ENCODE measurements around the gene CELF4.

The CELF4 gene

DNA sequence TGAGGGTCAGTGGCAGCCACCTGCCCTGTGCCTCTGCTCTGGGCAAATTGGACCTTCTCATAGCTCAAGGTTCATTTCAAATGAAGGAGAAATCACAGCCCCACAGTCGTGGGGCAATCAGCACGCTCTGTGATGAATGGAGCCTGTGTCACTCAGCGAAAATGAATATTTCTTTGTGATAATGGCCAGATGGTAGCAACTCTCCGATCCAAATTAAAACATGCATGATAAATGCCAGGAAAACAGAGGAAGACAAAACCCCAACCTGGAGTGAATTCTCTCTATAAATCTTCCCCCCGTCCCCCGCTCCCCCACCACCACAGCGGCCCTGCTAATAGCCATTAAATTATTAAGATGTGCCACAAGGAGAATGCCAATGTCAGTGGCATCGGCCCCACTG, 258.4 kb downstream of the CELF4 start:
- no peak for DNase-seq

DNA sequence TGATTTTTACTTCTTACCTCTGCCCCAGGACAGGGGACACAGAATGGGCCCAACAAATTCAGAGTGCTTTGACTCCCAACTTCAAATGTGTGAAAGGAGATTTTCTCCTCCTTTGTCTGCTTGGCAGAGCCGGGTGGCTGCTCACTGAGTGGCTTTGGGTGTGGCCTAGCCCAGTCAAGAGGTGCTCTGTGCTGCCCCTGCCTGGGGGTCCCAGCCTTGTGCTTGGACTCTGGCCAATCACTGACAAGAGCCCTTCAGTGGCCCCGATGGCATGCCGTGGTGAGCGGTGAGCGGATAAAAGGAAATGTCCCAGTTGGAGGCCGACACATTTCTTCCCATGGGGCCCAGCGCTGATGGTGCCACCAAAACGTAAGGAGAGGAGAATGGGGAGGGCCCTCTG, 259.2 kb downstream of the CELF4 start:
- no peak for DNase-seq

DNA sequence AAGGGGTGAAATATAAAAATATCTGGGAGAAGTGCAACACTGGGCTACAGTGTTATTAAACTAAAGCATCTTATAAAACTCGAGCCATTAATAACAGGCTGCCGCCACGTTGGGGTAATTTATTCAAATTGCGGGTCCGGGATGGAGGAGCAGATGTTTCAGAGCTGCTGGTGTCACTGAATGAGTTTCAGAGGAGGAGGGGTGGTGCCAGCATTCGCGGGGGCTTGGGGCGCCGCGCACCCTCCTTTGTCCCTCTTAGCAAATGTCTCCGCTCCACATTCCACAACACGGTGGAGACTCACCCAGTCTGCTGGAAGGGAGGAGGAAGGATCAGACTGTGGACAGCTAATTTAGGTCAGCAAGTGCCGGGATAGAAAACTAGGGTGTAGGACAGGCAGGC, 260.5 kb downstream of the CELF4 start:
- DNase-seq: no peak

DNA sequence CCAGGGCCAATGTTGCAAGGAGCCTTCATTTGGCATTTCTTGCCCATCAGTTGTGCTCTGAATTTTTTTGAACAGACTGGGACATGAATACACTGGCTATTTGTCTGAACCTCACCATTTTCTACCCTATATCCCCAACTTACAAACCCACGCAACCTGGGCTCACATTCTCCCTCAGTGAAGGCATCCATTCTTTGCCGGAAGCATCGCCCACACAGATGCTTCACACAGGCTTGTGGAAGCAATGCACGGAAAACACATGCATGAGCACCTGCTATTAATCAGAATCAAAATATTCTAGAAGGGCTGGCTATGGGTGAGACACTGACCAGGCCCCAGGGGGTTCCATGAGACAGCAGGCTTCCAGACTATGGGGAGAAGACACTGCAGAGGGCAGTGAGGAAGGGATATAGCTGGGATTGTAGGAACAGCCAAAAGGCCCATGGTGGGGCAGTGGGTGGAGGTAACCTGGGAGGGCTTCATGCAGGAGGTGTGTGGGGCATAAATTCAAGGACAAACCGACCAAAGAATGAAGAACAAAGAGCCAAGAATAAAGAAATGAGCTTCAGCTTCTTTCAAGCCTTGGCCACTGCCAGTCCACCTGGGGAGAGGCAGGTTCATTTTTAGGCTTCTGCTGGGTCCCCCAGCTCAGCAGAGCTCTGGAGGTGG, 261.5 kb downstream of the CELF4 start:
- no peak for DNase-seq

DNA sequence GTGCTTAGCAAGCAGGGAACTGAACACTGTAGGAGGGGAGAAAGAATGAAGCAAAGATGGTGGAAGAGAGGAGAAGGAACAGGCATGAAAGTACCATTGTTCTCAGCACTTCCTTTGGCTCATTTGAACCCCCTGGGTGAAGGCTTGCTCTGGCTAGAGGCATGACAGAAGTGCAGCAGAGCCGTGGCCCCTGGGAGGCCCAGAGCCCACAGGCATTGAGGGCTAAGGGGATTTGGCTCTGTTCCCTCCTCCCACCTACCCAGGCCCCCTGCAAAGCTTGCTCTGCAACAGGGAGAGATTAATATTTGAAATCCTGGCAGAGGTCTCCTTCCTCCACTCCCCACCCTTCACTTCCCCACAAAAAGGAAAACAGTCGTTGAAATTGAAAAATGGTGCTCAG, 262.6 kb downstream of the CELF4 start:
- no peak for DNase-seq

DNA sequence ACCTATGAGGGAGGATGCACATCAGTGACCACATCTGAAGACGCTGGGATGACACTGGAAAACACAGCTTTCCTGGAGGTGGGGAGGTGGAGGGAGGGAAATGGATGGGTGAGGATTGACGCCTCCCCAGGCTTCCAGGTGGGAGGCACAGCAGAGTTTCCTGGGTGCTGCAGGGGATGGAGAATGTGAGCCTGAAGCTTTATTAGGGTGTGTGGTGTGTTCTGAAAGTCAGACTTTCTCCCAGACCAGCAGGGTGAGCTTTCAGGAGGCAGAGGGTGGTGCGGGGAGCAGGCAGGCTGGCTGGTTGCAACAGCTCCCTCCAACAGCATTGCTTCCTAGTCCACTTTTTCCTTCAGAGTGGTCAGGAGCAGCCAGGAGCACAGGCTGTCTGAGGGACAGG, 263.1 kb downstream of the CELF4 start:
- DNase-seq: no peak

DNA sequence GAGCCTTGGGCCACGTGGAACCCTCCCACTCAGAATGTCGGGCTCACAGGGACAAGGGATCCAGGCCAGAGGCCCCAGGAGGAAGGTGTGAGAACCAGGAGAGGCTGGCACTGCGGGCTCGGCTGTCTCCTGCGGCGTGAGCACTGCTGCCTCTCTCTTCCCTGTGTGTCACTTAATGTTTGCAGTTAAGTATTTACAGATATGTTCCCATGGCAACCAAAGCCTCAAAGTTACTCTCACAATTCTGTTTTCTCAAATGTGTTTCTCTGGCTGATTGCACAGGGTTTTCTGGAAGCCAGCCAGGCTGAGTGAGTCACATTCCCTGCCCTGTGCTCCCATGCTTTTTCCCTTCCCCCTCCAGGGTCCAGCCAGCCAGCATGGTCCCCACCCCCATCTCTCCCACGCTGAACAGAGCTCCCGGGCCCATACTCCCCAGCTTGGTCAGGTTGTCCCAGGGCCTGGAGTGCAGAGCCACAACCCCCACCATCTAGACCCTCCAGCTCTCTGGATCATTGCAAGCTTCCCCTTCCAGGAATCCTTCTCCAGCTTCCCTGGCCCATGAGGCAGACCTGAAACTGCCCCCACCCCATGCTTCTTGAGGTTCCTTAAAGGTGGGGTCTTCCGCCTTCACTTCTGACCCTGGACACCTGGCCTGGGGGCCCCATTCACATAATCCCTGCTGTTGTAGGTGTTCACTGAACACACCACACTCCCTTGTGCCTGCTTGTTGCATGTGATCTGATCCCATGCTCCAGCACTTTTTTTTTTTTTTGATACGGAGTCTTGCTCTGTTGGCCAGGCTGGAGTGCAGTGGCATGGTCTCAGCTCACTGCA, 265.9 kb downstream of the CELF4 start:
- DNase-seq: no peak

DNA sequence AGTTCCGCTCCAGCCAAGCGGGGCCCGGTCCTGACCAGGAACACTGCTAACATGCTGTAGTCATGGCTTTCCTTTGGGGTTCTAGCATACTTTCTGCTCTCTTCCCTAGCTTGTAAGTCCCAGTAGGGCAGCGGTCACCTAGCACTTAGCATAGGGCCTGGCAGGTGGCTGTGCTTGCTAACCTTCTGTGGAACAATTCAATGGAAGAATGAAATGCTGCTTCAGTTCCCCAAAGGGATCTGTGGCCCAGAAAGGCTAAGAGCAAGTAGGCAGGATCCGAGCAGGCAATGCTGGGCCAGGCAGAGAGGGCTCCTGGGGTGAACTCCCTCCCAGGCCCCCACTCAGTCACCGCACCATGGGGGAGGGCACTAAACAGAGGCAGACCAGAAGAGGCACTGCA, 266.8 kb downstream of the CELF4 start:
- no peak for DNase-seq

DNA sequence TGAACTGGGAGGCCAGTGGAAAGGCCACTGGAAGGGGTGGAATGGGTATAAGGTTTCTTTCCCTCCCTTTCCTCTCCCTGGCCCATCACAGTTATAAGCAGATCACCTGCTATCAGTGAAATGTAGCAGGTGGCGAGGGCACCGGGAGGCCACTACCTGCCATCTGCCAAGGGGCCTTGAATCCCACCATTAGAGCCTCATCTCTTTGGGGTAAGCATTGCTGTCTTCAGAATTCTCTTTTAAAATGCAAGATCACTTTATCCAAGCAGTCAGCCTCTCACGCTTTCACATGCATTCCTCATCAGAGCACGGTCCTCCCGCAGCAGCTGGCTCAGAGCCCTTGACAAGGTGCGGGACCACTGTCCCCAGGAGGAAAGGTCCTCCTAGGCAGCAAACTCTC, 268.5 kb downstream of the CELF4 start:
- no peak for DNase-seq

DNA sequence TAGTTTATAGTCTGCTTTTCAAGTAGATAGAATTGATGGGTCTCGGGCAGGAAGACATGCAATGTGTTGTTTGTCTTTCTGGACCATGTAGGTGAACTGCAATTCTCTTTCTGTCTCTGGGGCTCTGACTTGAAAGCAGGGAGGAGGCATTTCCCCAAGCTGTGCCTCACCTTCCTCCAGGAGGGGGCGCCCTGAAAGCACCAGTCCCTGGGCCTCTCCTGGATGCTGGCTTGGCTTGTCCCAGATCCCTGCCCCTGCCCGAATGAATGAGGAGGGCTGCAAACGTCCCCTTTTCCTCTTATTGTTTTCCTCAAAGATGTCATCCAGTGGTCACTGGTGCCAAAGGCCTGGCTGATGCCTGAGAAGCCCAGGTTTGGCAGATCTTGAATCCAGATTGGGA, 270.6 kb downstream of the CELF4 start:
- no peak for DNase-seq

DNA sequence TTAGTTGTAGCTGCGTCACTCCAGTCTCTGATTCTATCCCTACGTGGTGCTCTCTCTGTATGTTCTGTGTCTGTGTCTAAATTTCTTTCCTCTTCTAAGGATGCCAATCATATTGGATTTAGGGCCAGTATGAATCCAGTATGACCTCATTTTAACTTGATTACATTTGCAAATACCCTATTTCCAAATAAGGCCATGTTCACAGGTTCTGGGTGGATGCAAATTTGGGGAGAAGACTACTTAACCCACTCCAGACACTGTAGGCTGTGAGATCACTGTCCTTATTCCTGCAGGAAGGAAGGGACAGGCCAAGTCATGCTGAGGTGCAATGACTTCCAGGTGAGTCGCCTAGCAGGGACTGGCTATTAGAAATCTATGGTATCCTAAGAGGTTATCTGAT, 272.2 kb downstream of the CELF4 start:
- DNase-seq: no peak

DNA sequence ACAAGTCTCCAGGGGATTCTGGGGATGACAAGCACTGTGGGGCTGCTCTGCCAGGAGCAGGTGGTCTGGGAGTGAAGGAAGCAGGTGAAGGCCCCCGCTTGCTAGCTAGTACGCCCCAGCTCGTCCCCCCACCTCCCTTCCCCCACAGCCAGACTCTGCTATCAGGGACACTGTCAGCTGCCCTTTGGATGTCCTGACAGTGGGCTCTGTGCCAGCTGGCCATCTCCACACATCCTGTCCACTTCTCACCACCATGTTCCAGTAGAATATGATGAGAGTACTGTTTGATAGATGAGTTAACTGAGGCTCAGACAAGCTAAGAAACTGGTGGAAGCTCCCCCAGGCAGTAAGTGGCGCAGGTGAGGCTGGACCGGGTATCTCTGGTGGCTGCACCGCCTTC, 276.2 kb downstream of the CELF4 start:
- no peak for DNase-seq

DNA sequence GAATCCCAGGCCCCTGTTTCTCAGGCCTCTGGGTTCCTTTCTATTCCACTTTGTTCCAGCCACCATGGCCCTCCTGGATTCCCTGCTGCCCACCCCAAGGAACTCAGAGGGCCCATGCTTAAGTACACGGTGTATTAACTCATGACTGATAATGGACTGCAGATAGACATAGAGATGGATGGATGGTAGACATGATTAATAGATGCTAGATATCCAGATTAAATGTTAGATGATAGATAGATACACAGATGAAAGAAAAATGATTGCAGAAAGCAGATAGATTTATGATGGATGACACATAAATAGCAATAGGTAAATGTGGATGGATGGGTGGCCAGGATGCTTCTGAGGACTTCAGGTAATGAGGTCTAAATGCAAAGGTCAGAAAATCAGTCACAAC, 278.0 kb downstream of the CELF4 start:
- no peak for DNase-seq

DNA sequence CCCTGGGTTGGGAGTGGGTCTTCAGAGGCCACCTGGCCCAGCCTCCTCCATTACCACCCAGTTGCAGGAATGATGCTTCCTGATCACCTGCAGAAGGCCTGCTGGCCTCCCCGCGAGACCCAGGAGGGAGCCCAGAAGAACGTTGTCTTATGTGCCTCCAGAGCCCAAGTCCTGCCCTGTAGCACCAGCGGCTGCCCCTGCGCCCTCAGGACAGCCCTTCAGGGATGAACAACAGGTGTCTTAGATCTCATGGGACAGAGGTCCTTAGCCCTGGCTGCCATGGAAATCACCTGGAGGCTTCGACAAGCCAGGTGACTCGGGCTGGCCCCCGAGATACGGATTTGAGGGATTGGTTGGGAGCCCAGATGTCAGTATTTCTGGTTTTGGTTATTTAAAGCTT, 278.8 kb downstream of the CELF4 start:
- no peak for DNase-seq

DNA sequence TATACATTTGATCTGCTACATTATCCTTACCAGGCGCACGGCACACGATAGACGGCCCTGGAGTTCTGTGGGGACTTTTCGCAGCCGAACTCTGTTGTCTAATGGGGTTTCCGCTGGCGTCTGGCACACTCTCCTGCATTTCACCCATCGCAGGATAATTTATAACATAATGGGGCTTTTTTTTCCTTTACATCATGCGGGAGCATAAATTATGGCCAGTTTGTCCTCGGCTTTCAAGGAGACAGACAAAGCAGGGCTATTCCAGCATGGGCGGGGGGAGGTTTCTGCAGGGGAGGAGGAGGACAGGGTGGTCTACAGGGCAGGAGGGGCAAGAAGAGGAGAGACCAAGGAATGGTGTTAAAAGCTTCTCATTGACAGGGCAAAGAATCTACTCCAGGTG, 279.8 kb downstream of the CELF4 start:
- no peak for DNase-seq

DNA sequence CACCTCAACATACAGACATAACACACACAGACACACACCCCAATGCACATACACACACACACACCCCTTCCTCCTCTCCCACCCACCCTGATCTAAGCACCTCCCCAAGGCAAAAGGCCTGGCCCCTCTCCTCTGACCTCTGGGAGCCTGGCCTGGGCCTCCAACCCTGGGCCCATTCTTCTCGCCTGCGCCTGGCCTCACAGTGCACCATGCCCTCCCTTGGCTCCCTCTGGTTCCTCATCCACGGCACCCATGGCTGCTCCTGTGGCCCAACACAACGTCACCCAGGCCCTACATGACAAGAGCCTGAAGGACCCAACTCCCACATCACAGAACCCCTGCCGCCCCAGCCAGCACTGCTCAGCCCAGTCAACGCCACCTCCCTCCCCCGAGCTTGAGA, 281.3 kb downstream of the CELF4 start:
- DNase-seq: no peak

DNA sequence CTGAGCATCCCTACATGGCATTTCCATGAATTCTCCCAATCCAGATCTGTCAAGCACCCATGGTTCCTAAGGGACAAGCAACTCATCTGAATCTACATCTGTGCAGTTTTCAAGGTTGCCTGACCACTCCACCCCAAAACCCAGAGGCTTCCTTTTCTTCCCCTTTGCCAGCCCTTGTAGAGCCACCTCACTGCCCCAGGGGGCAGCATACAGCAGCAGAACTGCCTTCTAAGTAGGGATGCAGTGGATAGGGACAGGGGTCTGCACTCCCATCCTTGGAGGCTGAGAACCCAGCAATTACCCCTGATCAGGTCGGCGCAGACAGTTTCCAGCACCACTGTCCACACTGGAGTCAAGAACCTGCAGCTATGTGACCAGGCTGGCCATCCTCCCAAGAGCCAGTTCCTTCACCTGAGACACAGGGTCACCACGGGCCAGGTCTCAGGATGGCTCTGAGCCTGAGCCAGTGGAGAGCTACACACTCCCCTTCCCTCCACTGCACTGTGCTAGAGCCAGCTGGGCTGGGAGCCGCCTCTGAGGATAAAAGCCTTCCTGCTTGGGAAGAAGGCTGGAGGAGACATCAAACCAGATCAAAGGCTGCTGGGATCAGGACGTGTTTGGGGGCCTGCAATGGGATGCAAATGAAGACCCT, 283.1 kb downstream of the CELF4 start:
- DNase-seq: no peak

DNA sequence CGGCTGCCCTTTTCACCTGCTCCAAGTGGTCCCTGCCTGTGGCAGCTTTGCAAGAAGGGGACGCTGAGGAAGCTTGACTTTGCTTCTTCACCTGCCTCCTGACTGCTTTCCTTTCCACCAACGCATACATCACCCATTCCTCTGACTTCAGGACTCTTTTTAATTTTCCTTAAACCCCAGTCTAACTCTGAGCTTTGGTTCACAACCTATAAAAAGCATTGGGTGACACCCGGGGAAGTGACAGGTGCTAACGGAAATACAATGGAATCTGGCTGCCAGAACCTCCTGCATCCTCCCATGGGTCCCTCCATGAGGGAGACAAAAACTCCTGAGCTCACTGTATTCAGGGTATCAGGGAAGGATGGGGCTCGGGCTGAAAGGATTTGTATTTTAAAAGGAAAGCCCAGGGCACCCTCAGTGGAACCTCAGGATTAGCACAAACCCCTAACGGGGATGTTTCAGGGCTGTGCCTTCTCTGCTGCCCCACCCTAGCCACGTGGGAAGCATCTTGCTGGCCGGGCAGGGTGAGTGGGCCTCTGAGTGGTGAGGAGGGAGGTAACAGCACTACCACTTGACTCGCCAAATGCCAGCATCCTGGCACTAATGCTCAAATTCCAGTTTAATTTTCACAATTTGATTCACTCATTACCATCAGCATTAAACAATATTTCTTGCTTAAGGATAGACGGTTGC, 284.8 kb downstream of the CELF4 start:
- DNase-seq: no peak

DNA sequence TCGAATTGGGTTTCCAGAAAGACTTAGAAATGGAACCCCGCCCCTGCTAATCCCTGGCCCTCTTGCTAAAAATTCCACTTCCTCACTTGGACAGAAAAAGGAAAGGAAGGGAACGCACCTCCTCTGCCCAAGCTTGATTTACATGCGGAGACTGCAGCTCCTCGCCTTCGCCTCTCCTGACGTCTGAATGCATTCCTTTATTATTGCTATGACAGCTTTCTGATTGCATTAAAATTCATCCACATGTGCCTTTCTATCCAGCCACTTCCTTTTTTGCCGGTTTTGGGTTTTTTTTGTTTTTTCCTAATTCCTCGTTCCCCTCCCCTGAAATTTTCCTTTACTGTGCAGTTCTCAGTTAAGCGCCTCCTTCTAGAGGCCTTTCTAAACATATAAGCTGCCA, 287.8 kb downstream of the CELF4 start:
- no peak for DNase-seq

DNA sequence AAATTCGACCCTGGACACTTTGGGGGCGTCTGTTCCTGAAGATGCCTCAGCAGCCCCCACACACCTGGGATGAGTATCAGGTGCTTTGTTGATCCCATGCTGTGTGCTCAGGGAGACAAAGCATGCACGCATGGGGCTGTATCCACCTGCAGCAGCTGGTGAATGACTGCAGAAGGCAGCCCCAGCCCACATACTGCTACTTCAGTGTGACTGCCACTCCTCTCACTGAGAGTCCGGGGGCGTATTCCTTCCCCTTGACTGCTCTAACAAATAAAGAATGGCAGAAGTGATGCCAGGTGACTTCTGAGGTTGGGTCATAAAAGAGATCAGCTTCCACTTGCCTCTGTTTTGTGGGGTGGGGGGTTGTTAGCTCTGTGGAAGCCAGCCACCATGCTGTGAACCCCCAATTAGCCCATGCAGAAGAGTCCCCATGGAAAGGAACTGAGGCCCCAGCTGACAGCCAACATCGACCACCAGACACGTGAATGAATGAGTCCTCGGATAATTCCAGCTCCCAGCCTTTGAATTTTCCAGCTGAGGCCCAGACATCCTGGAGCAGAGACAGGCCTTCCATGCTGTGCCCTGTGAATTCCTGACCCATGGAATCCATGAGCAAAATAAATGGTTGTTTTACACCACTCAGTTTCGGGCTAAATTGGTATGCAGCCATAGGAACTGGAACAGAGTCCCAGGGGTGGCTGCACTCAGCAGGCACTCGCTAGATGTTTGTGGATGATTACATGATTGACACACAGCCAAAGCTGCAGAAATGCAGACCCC, 289.3 kb downstream of the CELF4 start:
- DNase-seq: no peak

DNA sequence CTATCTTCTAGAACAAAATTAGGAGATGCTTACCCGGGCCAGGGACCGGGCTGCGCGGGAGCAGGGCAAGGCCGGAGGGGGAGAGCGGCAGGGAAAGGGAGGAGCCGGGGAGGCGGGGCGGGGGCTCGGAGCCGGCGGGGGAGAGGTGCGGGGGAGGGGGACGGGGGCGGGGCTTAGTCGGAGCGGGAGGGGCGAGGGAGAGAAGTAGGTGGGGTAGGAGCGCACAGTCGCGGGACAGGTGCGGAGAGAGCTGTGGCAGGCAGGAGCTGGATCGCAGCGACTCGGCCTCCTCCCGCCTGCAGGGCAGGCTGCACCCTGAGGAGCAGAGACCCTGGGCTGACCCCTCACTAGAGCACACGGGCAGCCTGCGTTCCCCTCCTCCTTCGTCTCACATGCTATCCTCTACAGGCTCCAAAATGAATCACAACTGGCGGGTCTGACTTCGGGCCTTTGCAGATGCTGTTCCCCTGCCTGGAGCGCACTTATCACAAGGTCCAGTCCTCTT, 290.3 kb downstream of the CELF4 start:
- DNase-seq: no peak

All from stimulated activated naive CD4-positive, alpha-beta T cell (primary cell).